IMR-90 (cell line): ENCODE data around the gene NFE2. TPM values are rescaled to one million over a fixed set of nuclear protein-coding genes. Genes with fewer than 3 reads are reported as not detected.

Experiments used
- ATAC-seq: fragments of 200-7000 bp; cut with Tn5 transposase; 2 replicates; pipeline ENCODE4 v1.9.1; 2020; ENCODE audit warnings: low read depth, mild to moderate bottlenecking, moderate library complexity
- BruUV-seq: library from RNA; stranded (reverse); fragments of 400-500 nt; replicated peaks from 2 replicates; lab custom pipeline; 2021; lab: Mats Ljungman, UMichigan
- CTCF ChIA-PET: fragments of 300-600 bp; formaldehyde crosslinking; extraction: SDS; loops from one replicate; lab custom pipeline; 2021; ENCODE audit warnings: antibody characterized with exemption; lab: Yijun Ruan, JAX
- POLR2A ChIA-PET: fragments of 300-600 bp; sonication (Branson Sonifier 250); formaldehyde crosslinking; loops from one replicate; lab custom pipeline; 2022; ENCODE audit warnings: antibody characterized with exemption; ENCODE audit not compliant: unreplicated experiment; lab: Charles Lee
- DNase-seq: peaks from one replicate; pipeline ENCODE4 v3.0.0; 2013
- H2AFZ ChIP-seq: replicated peaks from 2 replicates; pipeline ENCODE3; 2013; ENCODE audit warnings: low read length, mild to moderate bottlenecking; ENCODE audit not compliant: poor library complexity
- H2AK5ac ChIP-seq: 2 replicates; pipeline ENCODE4 v1.6.1; 2013; ENCODE audit warnings: low read depth, low read length, inconsistent platforms
- H2AK9ac ChIP-seq: replicated peaks from 2 replicates; pipeline ENCODE3; 2013; ENCODE audit warnings: mild to moderate bottlenecking, low read depth, low read length, moderate library complexity; ENCODE audit not compliant: poor library complexity
- H2BK120ac ChIP-seq: 2 replicates; pipeline ENCODE4 v1.6.1; 2013; ENCODE audit warnings: low read depth, low read length, inconsistent platforms
- H2BK15ac ChIP-seq: 3 replicates; pipeline ENCODE4 v1.6.1; 2013; ENCODE audit warnings: low read depth, low read length, inconsistent platforms
- H2BK20ac ChIP-seq: 2 replicates; pipeline ENCODE4 v1.6.1; 2013; ENCODE audit warnings: low read depth, mild to moderate bottlenecking, inconsistent platforms, low read length, moderate library complexity
- H2BK5ac ChIP-seq: 2 replicates; pipeline ENCODE4 v1.6.1; 2013; ENCODE audit warnings: mild to moderate bottlenecking, low read depth, low read length, inconsistent platforms; ENCODE audit not compliant: poor library complexity, severe bottlenecking
- H3K14ac ChIP-seq: replicated peaks from 2 replicates; pipeline ENCODE4 v1.6.1; 2013; ENCODE audit warnings: low read depth, low read length, inconsistent platforms
- H3K18ac ChIP-seq: 2 replicates; pipeline ENCODE4 v1.6.1; 2013; ENCODE audit warnings: low read depth, low read length, control low read depth
- H3K23ac ChIP-seq: 2 replicates; pipeline ENCODE4 v1.6.1; 2013; ENCODE audit warnings: low read depth, low read length, inconsistent platforms
- H3K27ac ChIP-seq: 2 replicates; pipeline ENCODE4 v1.5.1; 2013; ENCODE audit warnings: mild to moderate bottlenecking, control low read depth, low read length; ENCODE audit not compliant: insufficient read depth
- H3K27me3 ChIP-seq: 2 replicates; pipeline ENCODE4 v1.6.1; 2013; ENCODE audit warnings: low read length; ENCODE audit not compliant: control insufficient read depth, insufficient read depth
- H3K36me3 ChIP-seq: 2 replicates; pipeline ENCODE4 v1.6.1; 2013; ENCODE audit warnings: low read length, mixed read lengths; ENCODE audit not compliant: control insufficient read depth, insufficient read depth
- H3K4ac ChIP-seq: 2 replicates; pipeline ENCODE4 v1.6.1; 2013; ENCODE audit warnings: low read depth, low read length, inconsistent platforms
- H3K4me1 ChIP-seq: 2 replicates; pipeline ENCODE4 v1.6.1; 2013; ENCODE audit warnings: low read length, mixed read lengths; ENCODE audit not compliant: control insufficient read depth, insufficient read depth
- H3K4me2 ChIP-seq: 2 replicates; pipeline ENCODE4 v1.6.1; 2013; ENCODE audit warnings: low read depth, mild to moderate bottlenecking, control low read depth, low read length, moderate library complexity
- H3K4me3 ChIP-seq: 2 replicates; pipeline ENCODE4 v1.5.1; 2013; ENCODE audit warnings: low read depth, mild to moderate bottlenecking, control low read depth, low read length, moderate library complexity; ENCODE audit not compliant: insufficient read depth
- H3K56ac ChIP-seq: 2 replicates; pipeline ENCODE4 v1.6.1; 2013; ENCODE audit warnings: low read length, inconsistent platforms; ENCODE audit not compliant: insufficient read depth; ENCODE audit errors: extremely low read depth
- H3K79me1 ChIP-seq, 2 experiments: 2 replicates each; pipeline ENCODE4 v1.6.1; 2013; ENCODE audit warnings: low read length in 2 of 2, inconsistent platforms in 1 of 2, low read depth in 1 of 2
- H3K9ac ChIP-seq: 2 replicates; pipeline ENCODE4 v1.6.1; 2013; ENCODE audit warnings: low read depth, low read length, control low read depth
- H3K9me1 ChIP-seq: 2 replicates; pipeline ENCODE4 v1.6.1; 2013; ENCODE audit warnings: low read length, inconsistent platforms; ENCODE audit not compliant: insufficient read depth
- H3K9me3 ChIP-seq: 2 replicates; pipeline ENCODE4 v1.6.1; 2013; ENCODE audit warnings: low read length; ENCODE audit not compliant: control insufficient read depth, insufficient read depth
- H4K20me1 ChIP-seq: 2 replicates; pipeline ENCODE4 v1.6.1; 2013; ENCODE audit warnings: low read length, inconsistent platforms; ENCODE audit not compliant: insufficient read depth
- H4K5ac ChIP-seq: 2 replicates; pipeline ENCODE4 v1.6.1; 2013; ENCODE audit warnings: mild to moderate bottlenecking, low read depth, low read length, control low read depth
- H4K8ac ChIP-seq, 2 experiments: 2 replicates each; pipeline ENCODE4 v1.6.1; 2013; ENCODE audit warnings: low read depth in 2 of 2, low read length in 2 of 2, control low read depth in 1 of 2, inconsistent platforms in 1 of 2
- H4K91ac ChIP-seq: 2 replicates; pipeline ENCODE4 v1.6.1; 2013; ENCODE audit warnings: low read depth, low read length, inconsistent platforms; ENCODE audit not compliant: insufficient read depth
- BHLHE40 ChIP-seq: fragments of 150-350 bp; IDR thresholded peaks from 2 replicates; pipeline ENCODE4 v1.6.1; 2016; ENCODE audit warnings: mild to moderate bottlenecking, low read depth, low read length
- CEBPB ChIP-seq: IDR thresholded peaks from 2 replicates; pipeline ENCODE4 v1.6.1; 2012; ENCODE audit warnings: low read depth, low read length, improper control_type of control experiment
- FOS ChIP-seq: fragments of 150-350 bp; IDR thresholded peaks from 2 replicates; pipeline ENCODE4 v1.6.1; 2016; ENCODE audit warnings: low read depth, low read length
- MAFK ChIP-seq: IDR thresholded peaks from 2 replicates; pipeline ENCODE4 v1.6.1; 2012; ENCODE audit warnings: low read depth, low read length, improper control_type of control experiment
- MAZ ChIP-seq: IDR thresholded peaks from 2 replicates; pipeline ENCODE4 v1.6.1; 2012; ENCODE audit warnings: low read depth, mild to moderate bottlenecking, low read length, improper control_type of control experiment, moderate library complexity, borderline replicate concordance
- MXI1 ChIP-seq: IDR thresholded peaks from 2 replicates; pipeline ENCODE4 v1.6.1; 2012; ENCODE audit warnings: low read depth, mild to moderate bottlenecking, low read length, moderate library complexity, borderline replicate concordance
- POLR2A ChIP-seq: IDR thresholded peaks from 2 replicates; pipeline ENCODE4 v1.6.1; 2012; ENCODE audit warnings: mild to moderate bottlenecking, low read depth, low read length
- RAD21 ChIP-seq: IDR thresholded peaks from 2 replicates; pipeline ENCODE4 v1.6.1; 2012; ENCODE audit warnings: low read length, improper control_type of control experiment
- RCOR1 ChIP-seq: IDR thresholded peaks from 2 replicates; pipeline ENCODE4 v1.6.1; 2012; ENCODE audit warnings: mild to moderate bottlenecking, low read length, improper control_type of control experiment; ENCODE audit not compliant: insufficient replicate concordance
- RFX5 ChIP-seq: IDR thresholded peaks from 2 replicates; pipeline ENCODE4 v1.8.0; 2012; ENCODE audit warnings: low read depth, mild to moderate bottlenecking, low read length, moderate library complexity
- WGBS, 2 experiments: methylation state at CpG; one replicate each; pipeline versions ENCODE4 v1.1.5 to v1.1.7; 2013; ENCODE audit warnings: missing lambda C conversion rate in 2 of 2; ENCODE audit not compliant: insufficient read length in 1 of 2; ENCODE audit errors: extremely low coverage in 2 of 2; 5-methylcytosine and 5-hydroxymethylcytosine counted together
- dilution Hi-C: fragments of 300-500 bp; cut with HindIII; formaldehyde crosslinking; loops from one replicate; pipeline ENCODE4 v1.14.3; 2018; ENCODE audit warnings: low sequenced_read_pairs; ENCODE audit not compliant: unreplicated experiment
- in situ Hi-C: fragments of 300-500 bp; cut with MboI; formaldehyde crosslinking; loops from 3 replicates; pipeline ENCODE4 v1.14.3; 2019; ENCODE audit warnings: low sequenced_read_pairs, inconsistent platforms, mixed read lengths
- intact Hi-C: fragments of 100-400 bp; cut with micrococcal nuclease; formaldehyde crosslinking; loops from 2 replicates; pipeline ENCODE4 v1.10.0; 2022
- polyA plus RNA-seq, 3 experiments: library from polyadenylated mRNA; depleted of rRNA; stranded (reverse); fragments of >200 nt; gene quantifications; 2 replicates each; pipeline ENCODE4 v1.2.3, GENCODE V29; 2012; ENCODE audit warnings: low replicate concordance in 1 of 3
- total RNA-seq: library from RNA; depleted of rRNA; stranded (reverse); fragments of >200 nt; gene quantifications from 2 replicates; pipeline ENCODE4 v1.2.3, GENCODE V29; 2012
- TF ChIP-seq, protein P1 (sequence below): fragments of 150-350 bp; IDR thresholded peaks from 2 replicates; pipeline ENCODE4 v1.6.1; 2016; ENCODE audit warnings: low read depth, mild to moderate bottlenecking, low read length, moderate library complexity, borderline replicate concordance
- TF ChIP-seq, protein P2 (sequence below): fragments of 150-350 bp; IDR thresholded peaks from 2 replicates; pipeline ENCODE4 v1.6.1; 2017; ENCODE audit warnings: mild to moderate bottlenecking, antibody characterized with exemption, low read length, low read depth

Gene NFE2
- total and polyA plus RNA-seq, 2 of the 4 experiments (the other 2 are of a cell fraction): 0.18 to 0.32 TPM

DNA sequence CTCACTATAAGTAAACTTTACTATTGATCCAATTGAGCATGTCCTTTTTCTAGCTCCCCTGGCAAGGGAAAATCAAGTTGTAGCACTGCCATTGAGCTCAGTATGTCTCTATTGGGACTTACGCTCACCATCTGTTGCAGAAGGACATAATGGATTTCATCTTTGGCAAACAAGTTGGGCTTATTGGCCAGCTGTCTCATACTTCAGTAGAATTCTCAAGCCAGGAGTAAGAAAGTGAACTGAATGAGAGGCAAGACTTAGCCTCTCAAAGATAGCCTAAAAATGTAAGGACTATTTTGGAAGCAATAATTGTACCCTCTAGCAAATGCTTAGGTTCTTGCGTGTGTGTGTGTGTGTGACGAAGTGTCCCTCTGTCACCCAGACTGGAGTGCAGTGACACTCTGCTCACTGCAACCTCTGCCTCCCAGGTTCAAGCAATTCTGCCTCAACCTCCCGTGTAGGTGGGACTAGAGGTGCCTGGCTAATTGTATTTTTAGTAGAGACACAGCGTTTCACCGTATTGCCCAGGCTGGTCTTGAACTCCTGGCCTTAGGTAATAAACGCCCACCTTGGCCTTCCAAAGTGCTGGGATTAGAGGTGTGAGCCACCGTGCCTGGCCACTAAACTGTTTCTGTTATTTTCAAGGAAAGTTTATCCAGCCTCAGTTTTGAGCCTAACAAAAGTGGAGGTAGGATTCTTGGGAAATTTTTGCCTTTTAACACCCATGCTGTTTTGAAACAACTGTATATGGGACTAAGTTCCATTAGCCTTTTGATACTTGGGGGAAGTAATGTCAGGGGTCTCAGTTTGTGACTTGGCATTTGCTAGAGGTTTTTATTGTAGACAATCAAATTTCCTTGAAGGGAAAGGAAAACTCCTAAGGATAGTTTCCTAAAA, 13.3 kb downstream of the NFE2 start:
- Histone ChIP-seq H4K20me1 (peaks cover 68% of the 10 kb centered on the region), H2BK15ac (no peak overlapping the region), H3K4me3 (no peak overlapping the region), H2AFZ (no peak overlapping the region), H2BK20ac (no peak overlapping the region), H3K56ac (no peak overlapping the region), H3K9me1 (no peaks in the 10 kb centered on the region), H3K79me1 (peaks cover 12 to 26% of the 10 kb centered on the region in 2 experiments), H3K27ac (no peak overlapping the region), H2BK120ac (no peak overlapping the region), H2AK9ac (no peak overlapping the region), H4K8ac (no peak overlapping the region; a peak in 1 of 4 replicates), H3K4me1 (no peaks in the 10 kb centered on the region), H4K91ac (no peak overlapping the region), H2AK5ac (no peak overlapping the region), H3K36me3 (peaks cover 36% of the 10 kb centered on the region), H2BK5ac (no peak overlapping the region), H3K14ac (no peak overlapping the region), H3K4ac (no peak overlapping the region), H3K18ac (no peak overlapping the region), H3K9ac (no peak overlapping the region), H3K9me3 (no peaks in the 10 kb centered on the region), H4K5ac (no peak overlapping the region), H3K23ac (no peak overlapping the region), H3K27me3 (no peaks in the 10 kb centered on the region), H3K4me2 (no peak overlapping the region)
- ChIA-PET CTCF (no interaction called here), POLR2A (interaction anchor here (0.8 to 0.9 kb wide), 2 partner anchors 38 to 72 kb away, joined by 4 to 5 read pairs; partner anchors contain the start of gene COPZ1)
- ATAC-seq: no peak
- dilution Hi-C loops (no loop called here), in situ Hi-C loops (no loop called here), intact Hi-C loops (loop anchor here (5.0 kb wide), 1 partner anchor 35 kb away; no protein-coding TSS in a partner anchor)
- no TSS peak for BruUV-seq
- TF ChIP-seq BHLHE40: no peak
- no peak for TF ChIP-seq CEBPB
- no peak for TF ChIP-seq RAD21
- TF ChIP-seq FOS: no peak
- no peak for TF ChIP-seq RCOR1
- TF ChIP-seq RFX5: no peak
- TF ChIP-seq MAFK: no peak
- TF ChIP-seq, protein P1, sequence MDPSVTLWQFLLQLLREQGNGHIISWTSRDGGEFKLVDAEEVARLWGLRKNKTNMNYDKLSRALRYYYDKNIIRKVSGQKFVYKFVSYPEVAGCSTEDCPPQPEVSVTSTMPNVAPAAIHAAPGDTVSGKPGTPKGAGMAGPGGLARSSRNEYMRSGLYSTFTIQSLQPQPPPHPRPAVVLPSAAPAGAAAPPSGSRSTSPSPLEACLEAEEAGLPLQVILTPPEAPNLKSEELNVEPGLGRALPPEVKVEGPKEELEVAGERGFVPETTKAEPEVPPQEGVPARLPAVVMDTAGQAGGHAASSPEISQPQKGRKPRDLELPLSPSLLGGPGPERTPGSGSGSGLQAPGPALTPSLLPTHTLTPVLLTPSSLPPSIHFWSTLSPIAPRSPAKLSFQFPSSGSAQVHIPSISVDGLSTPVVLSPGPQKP: no peak
- no peak for TF ChIP-seq MXI1
- no peak for TF ChIP-seq MAZ
- TF ChIP-seq POLR2A: no peak; the same call in 1 of the 2 replicates
- TF ChIP-seq, protein P2, sequence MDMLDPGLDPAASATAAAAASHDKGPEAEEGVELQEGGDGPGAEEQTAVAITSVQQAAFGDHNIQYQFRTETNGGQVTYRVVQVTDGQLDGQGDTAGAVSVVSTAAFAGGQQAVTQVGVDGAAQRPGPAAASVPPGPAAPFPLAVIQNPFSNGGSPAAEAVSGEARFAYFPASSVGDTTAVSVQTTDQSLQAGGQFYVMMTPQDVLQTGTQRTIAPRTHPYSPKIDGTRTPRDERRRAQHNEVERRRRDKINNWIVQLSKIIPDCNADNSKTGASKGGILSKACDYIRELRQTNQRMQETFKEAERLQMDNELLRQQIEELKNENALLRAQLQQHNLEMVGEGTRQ: no peak
- no peak for DNase-seq
- 82% methylated on average over 2 of the region's 8 CpGs; no CpG with 5 or more reads in 1 of the 2 experiments for WGBS, 2 experiments
